ENCODE results near the gene KRT26.

DNA sequence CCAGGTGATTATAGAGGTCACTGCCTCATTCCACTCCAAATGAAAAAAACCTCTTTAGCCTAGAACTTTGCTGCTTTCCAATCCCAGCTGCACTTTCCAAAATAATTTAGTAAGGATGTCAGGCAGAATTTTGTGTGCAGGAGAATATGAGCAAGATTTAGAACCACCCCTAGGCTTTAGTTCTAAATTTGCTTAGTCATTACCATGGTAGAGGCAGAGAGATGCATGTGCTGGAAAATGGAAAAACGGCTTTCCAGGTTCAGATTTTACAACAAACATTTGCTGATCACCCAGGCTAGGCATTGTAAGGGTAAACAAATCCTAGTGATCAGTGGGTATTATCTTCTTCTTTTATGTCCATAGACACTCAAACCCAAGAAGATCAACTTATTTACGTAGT is 6.3 kb downstream of the KRT26 start:
- no peak for TF ChIP-seq WT1 (tag by site-specific recombination; IDR thresholded peaks at IDR 0.05)
- no peak for TF ChIP-seq ZNF548 (tag by site-specific recombination; IDR thresholded peaks at IDR 0.05)
- no peak for TF ChIP-seq ZNF514 (tag by site-specific recombination; IDR thresholded peaks at IDR 0.05)
- TF ChIP-seq, protein P1, sequence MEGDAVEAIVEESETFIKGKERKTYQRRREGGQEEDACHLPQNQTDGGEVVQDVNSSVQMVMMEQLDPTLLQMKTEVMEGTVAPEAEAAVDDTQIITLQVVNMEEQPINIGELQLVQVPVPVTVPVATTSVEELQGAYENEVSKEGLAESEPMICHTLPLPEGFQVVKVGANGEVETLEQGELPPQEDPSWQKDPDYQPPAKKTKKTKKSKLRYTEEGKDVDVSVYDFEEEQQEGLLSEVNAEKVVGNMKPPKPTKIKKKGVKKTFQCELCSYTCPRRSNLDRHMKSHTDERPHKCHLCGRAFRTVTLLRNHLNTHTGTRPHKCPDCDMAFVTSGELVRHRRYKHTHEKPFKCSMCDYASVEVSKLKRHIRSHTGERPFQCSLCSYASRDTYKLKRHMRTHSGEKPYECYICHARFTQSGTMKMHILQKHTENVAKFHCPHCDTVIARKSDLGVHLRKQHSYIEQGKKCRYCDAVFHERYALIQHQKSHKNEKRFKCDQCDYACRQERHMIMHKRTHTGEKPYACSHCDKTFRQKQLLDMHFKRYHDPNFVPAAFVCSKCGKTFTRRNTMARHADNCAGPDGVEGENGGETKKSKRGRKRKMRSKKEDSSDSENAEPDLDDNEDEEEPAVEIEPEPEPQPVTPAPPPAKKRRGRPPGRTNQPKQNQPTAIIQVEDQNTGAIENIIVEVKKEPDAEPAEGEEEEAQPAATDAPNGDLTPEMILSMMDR (tag by site-specific recombination; IDR thresholded peaks at IDR 0.05), result no peak
- no peak for TF ChIP-seq ZNF350 (tag by site-specific recombination; IDR thresholded peaks at IDR 0.05)
- no peak for TF ChIP-seq KLF7 (tag by site-specific recombination; IDR thresholded peaks at IDR 0.05; ENCODE audit: borderline replicate concordance)
- TF ChIP-seq SP7 (tag by site-specific recombination; IDR thresholded peaks at IDR 0.05), result no peak
- no peak for TF ChIP-seq PATZ1 (tag by site-specific recombination; IDR thresholded peaks at IDR 0.05)
- no peak for TF ChIP-seq TRIM28 (IDR thresholded peaks at IDR 0.05; ENCODE audit: borderline replicate concordance, low read length)
- TF ChIP-seq ZNF571 (tag by site-specific recombination; IDR thresholded peaks at IDR 0.05), result no peak
- no peak for TF ChIP-seq ZNF521 (tag by site-specific recombination; IDR thresholded peaks at IDR 0.05)
- TF ChIP-seq ZFP3 (tag by site-specific recombination; IDR thresholded peaks at IDR 0.05; ENCODE audit: low read depth), result no peak

All from HEK293 (cell line).